ENCODE results near the gene TBL2.
A peak's percentile ranks its signal among the peaks of the same experiment; 100 is the strongest.
"Not testable (repeated sequence)": the region's sequence is repeated elsewhere in the genome, so short reads cannot be mapped to it uniquely, and the experiment has no call there.

TBL2 gene

DNA sequence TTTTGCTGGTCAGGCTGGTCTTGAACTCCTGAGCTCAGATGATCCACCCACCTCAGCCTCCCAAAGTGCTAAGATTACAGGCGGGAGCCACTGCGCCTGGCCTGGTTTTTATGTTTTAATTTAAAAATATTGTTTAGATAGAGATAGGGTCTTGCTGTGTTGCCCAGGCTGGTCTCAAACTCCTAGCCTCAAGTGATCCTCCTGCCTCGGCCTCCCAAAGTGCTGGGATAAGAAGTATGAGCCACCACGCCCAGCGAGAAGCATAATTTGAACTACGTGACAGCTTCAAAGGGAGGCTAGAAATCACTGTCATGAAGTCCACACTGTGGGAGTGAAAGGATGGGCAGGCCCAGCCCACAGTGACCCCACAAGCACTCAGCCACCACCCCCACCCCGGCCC is 42.5 kb downstream of the TBL2 start:
- DNase-seq (ENCODE audit: low spot score) = not testable (repeated sequence)

DNA sequence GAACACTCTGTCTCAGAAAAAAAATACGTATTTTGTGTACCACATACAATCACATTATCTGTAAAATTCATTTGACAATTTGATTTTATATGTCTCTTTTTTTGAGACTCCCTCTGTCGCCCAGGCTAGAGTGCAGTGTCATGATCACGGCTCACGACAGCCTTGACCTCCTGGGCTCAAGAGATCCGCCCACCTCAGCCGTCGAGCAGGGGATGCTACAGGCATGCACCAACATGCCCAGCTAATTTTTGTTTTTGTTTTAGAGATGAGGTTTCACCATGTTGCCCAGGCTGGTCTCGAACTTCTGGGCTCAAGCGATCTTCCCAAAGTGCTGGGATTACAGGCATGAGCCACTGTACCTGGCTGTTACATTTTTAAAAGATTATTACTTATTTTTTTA is 44.6 kb downstream of the TBL2 start:
- no peak for DNase-seq (ENCODE audit: low spot score)

DNA sequence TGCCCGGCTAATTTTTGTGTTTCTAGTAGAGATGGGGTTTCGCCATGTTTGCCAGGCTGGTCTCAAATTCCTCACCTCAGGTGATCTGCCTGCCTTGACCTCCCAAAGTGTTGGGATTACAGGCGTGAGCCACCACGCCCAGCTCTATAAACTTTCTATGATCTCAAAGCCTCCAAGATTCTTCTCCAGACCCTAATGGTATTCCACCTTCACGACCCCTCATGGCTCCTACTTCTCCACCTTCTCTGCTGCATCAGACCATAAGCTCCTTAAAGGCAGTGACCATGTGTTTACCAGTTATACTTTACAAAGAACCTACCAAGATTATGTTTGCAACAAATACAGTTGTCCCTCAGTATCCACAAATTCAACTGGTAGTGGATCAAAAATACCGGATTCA is 46.2 kb downstream of the TBL2 start:
- DNase-seq (ENCODE audit: low spot score) = no peak

- no peak for DNase-seq (ENCODE audit: low spot score)
Observed at GRCh38 chr7:73530800-73531199, 47.6 kb downstream of the TBL2 start.

DNA sequence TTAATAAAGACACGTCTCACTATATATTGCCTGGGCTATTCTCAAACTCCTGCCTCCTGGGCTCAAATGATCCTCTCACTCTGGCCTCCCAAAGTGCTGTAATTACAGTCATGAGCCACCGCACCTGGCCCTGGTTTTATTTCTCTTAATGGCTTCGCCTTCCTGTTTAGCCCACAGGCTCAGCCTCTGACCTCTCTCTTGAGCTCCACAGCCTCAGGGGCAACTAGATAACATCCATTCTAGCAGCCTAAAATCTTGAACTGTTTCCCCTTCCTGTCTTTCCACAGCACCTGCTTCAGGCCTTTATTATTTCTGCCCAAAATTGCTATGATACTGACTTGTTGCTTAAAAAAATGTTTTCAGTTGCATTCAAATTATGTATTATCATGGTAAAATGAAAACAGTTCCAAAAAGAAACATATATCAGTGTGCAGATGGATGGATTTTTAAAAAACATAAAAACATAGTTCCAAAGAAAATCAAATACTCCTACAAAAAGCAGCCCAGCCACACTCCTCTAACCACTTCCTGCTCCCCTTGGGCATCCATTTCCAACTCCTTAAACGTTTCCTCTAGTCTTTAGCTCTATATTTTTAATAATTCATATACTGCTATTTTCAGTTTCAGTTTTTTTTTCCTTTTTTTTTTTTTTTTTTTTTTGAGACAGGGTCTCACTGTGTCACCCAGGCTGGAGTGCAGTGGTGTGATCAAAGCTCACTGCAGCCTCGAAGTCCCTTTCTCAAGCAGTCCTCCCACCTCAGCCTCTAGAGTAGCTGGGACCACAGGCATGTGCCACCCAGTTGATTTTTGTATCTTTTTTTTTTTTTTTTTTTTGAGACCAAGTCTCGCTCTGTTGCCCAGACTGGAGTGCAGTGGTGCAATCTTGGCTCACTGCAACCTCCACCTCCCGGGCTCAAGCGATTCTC is 51.2 kb downstream of the TBL2 start:
- DNase-seq (ENCODE audit: low spot score) = no peak

GRCh38 chr7:73526158-73526494 is 52.3 kb downstream of the TBL2 start:
- DNase-seq (ENCODE audit: low spot score) = not testable (repeated sequence)

GRCh38 chr7:73522105-73522872 is 56.1 kb downstream of the TBL2 start, which contains the start of gene BAZ1B:
TSS of gene BAZ1B (minus strand) at chr7:73522293. CDS start at chr7:73521933, 360 bp downstream.
- DNase-seq (ENCODE audit: low spot score) = peak; percentile 98

DNA sequence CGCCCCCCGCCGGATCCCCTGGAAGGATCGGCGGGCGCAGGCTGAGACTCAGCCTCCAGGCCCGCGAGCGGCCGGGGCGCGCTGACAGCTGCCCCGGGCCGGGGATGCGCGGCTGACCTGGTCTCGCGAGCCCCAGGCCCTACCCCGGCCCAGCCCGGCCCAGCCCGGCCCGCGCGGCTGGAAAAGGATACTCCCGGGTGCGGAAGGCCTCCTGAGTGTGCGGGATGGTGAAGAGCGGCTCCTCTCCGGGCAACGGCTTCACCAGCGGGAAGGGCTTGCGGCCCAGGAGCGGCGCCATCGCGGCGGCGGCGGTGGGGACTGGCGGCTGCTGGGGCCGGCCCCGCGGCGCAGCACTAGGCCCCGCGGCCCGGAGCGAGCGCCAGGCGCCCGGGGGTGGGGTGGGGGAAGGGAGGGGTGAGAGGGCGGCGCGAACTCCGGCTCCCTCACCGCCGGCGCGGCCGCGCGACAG is 56.7 kb downstream of the TBL2 start:
- DNase-seq (ENCODE audit: low spot score) = no peak

DNA sequence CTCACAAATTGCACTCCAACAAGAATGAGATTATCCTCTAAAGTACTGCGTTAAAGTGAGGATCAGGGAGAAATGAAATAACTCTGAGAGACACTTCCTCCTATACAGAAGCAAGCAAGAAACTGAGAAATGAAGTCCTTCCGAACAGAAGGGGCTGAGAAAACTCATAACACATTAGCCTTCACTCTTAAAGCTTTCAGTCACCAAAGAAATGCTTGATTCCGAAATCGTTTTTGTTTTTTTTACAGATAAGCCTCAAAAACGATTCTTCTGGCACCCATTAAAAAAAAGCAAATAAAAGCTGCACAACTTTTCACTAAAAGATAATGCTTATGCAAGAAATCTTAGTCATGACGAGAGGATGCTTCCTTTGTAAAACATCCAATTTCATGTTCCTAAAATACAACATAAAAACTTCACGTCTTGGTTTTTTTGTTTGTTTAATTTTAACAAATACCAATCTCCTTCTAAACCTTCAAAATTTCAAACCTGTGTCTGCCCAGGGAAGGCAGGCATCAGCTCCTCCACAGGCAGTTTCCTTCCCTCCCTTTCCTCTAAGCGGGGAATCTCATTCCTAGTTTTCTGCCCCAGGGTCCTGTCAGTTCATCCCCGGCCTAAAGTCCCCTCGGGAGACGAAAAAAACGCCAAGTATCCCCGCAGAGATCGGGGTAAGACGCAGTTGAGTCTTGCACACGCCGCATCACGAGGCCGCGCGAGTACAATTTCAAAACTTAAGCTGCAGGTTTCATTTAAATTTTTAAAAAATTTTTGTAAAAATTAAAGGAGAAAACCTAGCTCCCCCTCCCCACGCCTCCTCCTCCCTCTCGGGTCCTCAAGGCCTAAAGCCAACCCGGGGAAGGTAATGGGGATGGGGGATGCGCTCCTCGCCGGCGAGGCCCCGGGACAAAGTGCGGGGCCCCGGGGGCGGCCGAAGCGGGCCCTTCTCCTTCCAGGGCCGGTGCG is 57.4 kb downstream of the TBL2 start:
- no peak for DNase-seq (ENCODE audit: low spot score)

GRCh38 chr7:73519867-73520672 is 58.3 kb downstream of the TBL2 start:
- no peak for DNase-seq (ENCODE audit: low spot score)

DNA sequence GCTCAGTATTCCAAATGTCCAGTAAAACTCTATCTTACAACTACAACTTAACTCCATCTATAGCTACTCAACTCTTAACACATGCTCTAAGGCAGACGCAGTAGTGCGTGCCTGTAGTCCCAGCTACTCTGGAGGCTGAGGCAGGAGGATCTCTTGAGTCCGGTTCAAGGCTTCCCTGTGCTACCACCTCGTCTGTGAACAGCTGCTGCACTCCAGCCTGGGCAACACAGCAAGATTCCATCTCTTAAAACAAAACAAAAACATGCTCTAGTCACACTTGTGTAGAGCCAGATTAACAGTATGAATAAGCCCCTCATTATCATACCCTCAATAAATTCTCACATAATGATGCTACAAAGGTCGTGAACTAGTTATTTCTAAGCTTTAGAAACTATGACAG is 59.9 kb downstream of the TBL2 start:
- no peak for DNase-seq (ENCODE audit: low spot score)
